MM.1S (cell line): ENCODE measurements around the gene ACTR3C.

Experiments used
- EZH2 ChIP-seq: fragments of 300-600 bp; sonication (generic); optimal IDR thresholded peaks from 2 replicates; pipeline ENCODE3; 2017; ENCODE audit warnings: low read depth, mild to moderate bottlenecking, antibody characterized with exemption, low read length, mixed read lengths
- EZH2phosphoT487 ChIP-seq: fragments of 300-600 bp; sonication (generic); IDR thresholded peaks from 2 replicates; pipeline ENCODE4 v1.6.1; 2018; ENCODE audit warnings: antibody characterized with exemption, low read length
- TF ChIP-seq, protein P1 (sequence below): fragments of 300-600 bp; sonication (generic); IDR thresholded peaks from 2 replicates; pipeline ENCODE4 v1.5.1; 2016; ENCODE audit warnings: antibody characterized with exemption, low read length, mixed read lengths

DNA sequence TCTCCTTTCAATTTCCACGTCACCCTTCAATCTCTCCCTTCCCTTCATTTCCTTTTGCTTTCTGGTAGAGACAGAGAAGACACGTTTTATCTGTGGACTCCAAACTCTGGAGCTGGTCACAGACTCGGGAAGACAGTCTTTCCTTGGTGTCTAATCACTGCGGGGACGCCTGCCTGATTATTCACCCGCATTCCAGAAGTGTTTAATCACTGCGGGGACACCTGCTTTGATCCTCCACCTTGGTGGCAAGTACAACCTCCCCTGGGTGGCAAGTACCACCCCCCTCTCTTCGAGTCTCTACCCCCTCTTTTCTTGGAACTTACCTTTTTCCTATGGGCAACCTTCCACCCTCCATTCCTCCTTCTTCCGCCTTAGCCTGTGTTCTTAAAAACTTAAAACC is 15.4 kb downstream of the ACTR3C start:
- TF ChIP-seq, protein P1, sequence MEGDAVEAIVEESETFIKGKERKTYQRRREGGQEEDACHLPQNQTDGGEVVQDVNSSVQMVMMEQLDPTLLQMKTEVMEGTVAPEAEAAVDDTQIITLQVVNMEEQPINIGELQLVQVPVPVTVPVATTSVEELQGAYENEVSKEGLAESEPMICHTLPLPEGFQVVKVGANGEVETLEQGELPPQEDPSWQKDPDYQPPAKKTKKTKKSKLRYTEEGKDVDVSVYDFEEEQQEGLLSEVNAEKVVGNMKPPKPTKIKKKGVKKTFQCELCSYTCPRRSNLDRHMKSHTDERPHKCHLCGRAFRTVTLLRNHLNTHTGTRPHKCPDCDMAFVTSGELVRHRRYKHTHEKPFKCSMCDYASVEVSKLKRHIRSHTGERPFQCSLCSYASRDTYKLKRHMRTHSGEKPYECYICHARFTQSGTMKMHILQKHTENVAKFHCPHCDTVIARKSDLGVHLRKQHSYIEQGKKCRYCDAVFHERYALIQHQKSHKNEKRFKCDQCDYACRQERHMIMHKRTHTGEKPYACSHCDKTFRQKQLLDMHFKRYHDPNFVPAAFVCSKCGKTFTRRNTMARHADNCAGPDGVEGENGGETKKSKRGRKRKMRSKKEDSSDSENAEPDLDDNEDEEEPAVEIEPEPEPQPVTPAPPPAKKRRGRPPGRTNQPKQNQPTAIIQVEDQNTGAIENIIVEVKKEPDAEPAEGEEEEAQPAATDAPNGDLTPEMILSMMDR = no peak
- TF ChIP-seq EZH2phosphoT487 = no peak
- no peak for TF ChIP-seq EZH2
